Type B pancreatic cell (in vitro differentiated cells): ENCODE measurements around the gene TTLL11. TPM values are rescaled to one million over a fixed set of nuclear protein-coding genes. Genes with fewer than 3 reads are reported as not detected.

Experiments used
- DNase-seq: peaks from one replicate; pipeline ENCODE4 v3.0.0; 2021; ENCODE audit warnings: mixed read lengths; ENCODE audit not compliant: unreplicated experiment; ENCODE audit errors: extremely low spot score
- H3K27ac Mint-ChIP-seq: 2 replicates; pipeline ENCODE4 v1.8.0; 2021; ENCODE audit warnings: mild to moderate bottlenecking, mixed read lengths
- H3K27me3 Mint-ChIP-seq: 2 replicates; pipeline ENCODE4 v1.8.0; 2021; ENCODE audit warnings: mixed read lengths
- H3K36me3 Mint-ChIP-seq: 2 replicates; pipeline ENCODE4 v1.8.0; 2021; ENCODE audit warnings: mixed read lengths
- H3K4me1 Mint-ChIP-seq: one replicate; pipeline ENCODE4 v1.8.0; 2021; ENCODE audit warnings: mixed read lengths; ENCODE audit not compliant: unreplicated experiment
- H3K4me3 Mint-ChIP-seq: 2 replicates; pipeline ENCODE4 v1.8.0; 2021; ENCODE audit warnings: mild to moderate bottlenecking, mixed read lengths
- H3K9me3 Mint-ChIP-seq: 2 replicates; pipeline ENCODE4 v1.8.0; 2021; ENCODE audit warnings: mixed read lengths
- total RNA-seq: library from RNA; stranded (reverse); gene quantifications from 2 replicates; pipeline ENCODE4 v1.2.1, GENCODE V29; 2021; ENCODE audit warnings: low replicate concordance
- TF ChIP-seq, protein P1 (sequence below): fragments of 200-600 bp; sonication (generic); conservative IDR thresholded peaks from 2 replicates; pipeline ENCODE4 v1.5.0; 2021; ENCODE audit warnings: antibody characterized with exemption, mild to moderate bottlenecking

Gene TTLL11
- total RNA-seq, 1 donor from 2014 or later: 8.6 TPM

DNA sequence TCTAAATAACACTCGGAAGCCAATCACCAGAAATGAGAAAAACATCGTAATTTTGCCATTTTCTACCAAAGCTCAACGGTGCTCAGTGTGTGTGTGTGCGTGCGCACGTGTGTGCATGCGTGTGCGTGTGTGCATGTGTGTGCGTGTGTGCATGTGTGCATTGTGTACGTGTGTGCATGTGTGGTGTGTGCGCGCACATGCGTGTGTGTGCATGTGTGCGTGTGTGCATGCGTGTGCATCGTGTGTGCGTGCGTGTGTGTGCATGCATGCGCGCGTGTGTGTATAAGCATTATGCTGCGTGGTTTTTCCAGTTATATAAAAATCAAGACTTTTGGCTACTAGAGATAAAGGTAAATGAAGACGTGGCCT, 276.7 kb downstream of the TTLL11 start:
- peaks cover 45% of the 10 kb centered on the region for H3K4me1 Mint-ChIP-seq
- H3K4me3 Mint-ChIP-seq: no peak overlapping the region
- no peaks in the 10 kb centered on the region for H3K36me3 Mint-ChIP-seq

DNA sequence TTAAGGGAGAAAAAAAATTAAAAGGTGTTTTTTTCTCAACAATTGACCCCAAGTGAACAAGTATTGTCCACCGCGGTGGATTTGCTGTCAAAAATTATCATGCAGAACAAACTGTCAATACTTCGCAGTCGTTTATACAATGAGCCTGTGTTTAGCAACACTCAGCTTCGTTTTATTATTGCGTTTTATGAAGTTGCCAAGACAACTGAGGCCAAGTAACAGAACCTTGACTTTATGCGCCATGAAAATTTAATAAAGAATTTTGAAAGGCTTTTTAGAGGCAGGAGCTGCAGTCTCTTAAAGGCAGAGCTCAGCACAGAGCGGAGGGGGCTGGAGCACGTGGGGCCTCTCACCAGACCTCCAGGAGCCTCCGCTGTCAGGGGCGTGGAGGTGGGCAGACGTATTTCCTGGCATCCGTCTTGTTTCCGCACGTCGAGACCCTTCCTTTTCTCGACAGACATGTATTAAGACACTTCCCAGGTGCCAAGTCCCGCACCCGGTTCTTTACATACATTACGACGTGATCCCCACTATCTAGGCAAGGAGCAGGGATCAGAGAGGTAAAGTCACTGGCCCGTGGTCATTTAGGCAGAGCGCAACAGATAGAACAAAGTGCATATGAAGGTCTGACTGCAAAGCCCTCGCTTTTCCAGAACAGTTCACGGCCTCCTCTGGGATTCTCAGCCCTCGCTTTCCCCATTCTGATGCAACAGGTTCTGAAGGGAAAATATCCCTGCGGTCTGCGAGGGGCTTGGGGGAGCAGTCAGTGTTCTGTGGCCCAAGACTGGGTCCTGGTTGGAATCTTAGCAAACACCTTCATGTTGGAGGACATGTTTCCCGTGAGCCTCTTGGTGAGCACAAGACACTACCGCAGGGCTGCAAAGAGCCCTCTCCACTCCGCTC, 277.3 kb downstream of the TTLL11 start:
- Mint-ChIP-seq H3K4me1 (peaks cover 42% of the 10 kb centered on the region), H3K27ac (no peak overlapping the region), H3K4me3 (no peak overlapping the region), H3K9me3 (no peaks in the 10 kb centered on the region), H3K27me3 (peaks cover 19% of the 10 kb centered on the region), H3K36me3 (no peaks in the 10 kb centered on the region)
- no peak for DNase-seq
- TF ChIP-seq, protein P1, sequence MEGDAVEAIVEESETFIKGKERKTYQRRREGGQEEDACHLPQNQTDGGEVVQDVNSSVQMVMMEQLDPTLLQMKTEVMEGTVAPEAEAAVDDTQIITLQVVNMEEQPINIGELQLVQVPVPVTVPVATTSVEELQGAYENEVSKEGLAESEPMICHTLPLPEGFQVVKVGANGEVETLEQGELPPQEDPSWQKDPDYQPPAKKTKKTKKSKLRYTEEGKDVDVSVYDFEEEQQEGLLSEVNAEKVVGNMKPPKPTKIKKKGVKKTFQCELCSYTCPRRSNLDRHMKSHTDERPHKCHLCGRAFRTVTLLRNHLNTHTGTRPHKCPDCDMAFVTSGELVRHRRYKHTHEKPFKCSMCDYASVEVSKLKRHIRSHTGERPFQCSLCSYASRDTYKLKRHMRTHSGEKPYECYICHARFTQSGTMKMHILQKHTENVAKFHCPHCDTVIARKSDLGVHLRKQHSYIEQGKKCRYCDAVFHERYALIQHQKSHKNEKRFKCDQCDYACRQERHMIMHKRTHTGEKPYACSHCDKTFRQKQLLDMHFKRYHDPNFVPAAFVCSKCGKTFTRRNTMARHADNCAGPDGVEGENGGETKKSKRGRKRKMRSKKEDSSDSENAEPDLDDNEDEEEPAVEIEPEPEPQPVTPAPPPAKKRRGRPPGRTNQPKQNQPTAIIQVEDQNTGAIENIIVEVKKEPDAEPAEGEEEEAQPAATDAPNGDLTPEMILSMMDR: no peak

More for the DNA sequence above, 276.7 kb downstream of the TTLL11 start:
- no peak overlapping the region for H3K27ac Mint-ChIP-seq
- TF ChIP-seq, protein P1: no peak
- DNase-seq: no peak
- H3K27me3 Mint-ChIP-seq: peaks cover 19% of the 10 kb centered on the region
- no peaks in the 10 kb centered on the region for H3K9me3 Mint-ChIP-seq

DNA sequence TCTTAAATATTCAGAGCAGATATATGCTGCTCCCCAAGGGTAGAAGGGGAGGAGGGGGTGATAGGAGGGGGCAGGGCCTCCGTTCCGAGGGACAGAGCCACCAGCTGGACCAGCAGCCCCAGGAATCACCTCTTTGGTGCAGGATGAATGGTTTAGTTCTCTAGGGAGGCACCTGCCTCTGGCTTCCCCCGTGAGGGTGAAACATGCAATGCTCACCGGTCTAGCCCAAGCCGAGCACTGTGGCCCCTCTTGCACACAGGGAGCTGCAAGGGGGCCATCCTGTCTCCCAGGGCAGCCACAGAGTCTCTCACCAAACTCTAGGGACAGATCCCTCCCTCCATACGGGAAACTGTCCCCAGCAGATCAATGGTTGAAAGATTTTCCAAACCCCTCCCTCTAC, 278.0 kb downstream of the TTLL11 start:
- H3K4me1 Mint-ChIP-seq: peaks cover 41% of the 10 kb centered on the region
- no peak for DNase-seq
- TF ChIP-seq, protein P1: no peak
- no peaks in the 10 kb centered on the region for H3K9me3 Mint-ChIP-seq
- no peak overlapping the region for H3K4me3 Mint-ChIP-seq
- H3K36me3 Mint-ChIP-seq: no peaks in the 10 kb centered on the region
- no peak overlapping the region for H3K27ac Mint-ChIP-seq
- peaks cover 19% of the 10 kb centered on the region for H3K27me3 Mint-ChIP-seq

DNA sequence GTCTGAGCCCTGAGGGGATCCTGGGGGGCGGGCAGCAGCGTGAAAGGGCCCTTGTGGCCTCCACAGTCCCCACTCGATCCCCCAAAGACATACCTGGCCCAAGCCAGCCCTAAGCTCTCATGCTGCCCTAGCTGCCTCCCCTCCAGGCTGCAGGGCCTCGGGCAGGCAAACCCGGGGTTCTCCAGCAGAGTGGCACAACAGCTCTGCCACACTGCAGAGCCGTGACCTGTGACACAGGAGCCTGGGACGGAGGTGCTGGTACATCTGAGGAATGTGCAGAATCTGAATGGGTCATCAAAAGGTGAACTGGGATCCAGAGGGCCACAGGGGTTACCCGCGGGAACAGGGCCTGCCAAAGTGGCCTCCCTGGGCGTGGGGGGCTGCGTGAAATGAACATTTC, 278.5 kb downstream of the TTLL11 start:
- Mint-ChIP-seq H3K9me3 (no peaks in the 10 kb centered on the region), H3K4me3 (no peak overlapping the region), H3K27ac (no peak overlapping the region), H3K36me3 (no peaks in the 10 kb centered on the region), H3K27me3 (peaks cover 19% of the 10 kb centered on the region), H3K4me1 (peaks cover 38% of the 10 kb centered on the region)
- no peak for DNase-seq
- TF ChIP-seq, protein P1: no peak

DNA sequence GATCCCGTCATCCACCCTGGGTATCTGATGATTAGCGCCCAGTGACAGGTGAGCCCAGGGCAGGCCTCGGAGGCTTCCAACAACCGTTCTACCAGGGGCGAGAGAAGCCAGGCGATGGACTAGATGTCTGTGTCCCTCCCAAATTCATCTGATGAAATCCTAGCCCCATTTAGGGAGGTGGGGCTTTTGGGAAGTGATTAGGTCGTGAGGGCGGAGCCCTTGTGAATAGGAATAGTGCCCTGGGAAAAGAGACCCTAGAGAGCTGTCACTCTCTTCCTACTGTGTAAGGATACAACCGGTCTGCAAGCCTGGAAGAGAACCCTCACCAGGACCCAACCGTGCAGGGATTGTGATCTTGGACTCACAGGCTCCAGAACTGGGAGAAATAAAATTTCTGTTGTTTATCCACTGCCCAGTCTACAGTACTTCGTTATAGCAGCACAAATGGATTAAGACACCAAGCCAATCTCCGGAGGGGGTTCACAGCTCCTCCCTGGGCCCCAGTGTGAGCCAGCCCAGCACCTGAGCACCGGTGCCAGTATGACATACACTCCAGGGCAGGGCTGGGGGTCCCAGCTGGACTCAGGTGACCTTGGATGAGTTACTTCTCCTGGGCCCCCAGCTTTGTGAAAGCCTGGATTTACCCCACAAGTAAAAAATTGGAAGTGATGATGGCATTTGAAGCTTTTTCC, 279.4 kb downstream of the TTLL11 start:
- Mint-ChIP-seq H3K36me3 (no peaks in the 10 kb centered on the region), H3K4me3 (no peak overlapping the region), H3K4me1 (peaks cover 31% of the 10 kb centered on the region), H3K27ac (no peak overlapping the region), H3K9me3 (no peaks in the 10 kb centered on the region), H3K27me3 (peaks cover 16% of the 10 kb centered on the region)
- DNase-seq: no peak
- TF ChIP-seq, protein P1: no peak
